NCI-H82 (cell line): ENCODE results near the gene SMC6.

Experiments
- DNase-seq: peaks from one replicate; lab custom pipeline; 2025; lab: John Stamatoyannopoulos, UW

Gene SMC6

GRCh38 chr2:17649026-17649425, 104.6 kb downstream of the SMC6 start:
- no peak for DNase-seq

- DNase-seq, result no peak
These were observed 105.0 kb downstream of the SMC6 start for GRCh38 chr2:17648581-17648980.

- no peak for DNase-seq
These were observed 106.5 kb downstream of the SMC6 start for GRCh38 chr2:17646838-17647701.

- DNase-seq, result peak; percentile 64
These were observed 107.5 kb downstream of the SMC6 start for GRCh38 chr2:17646081-17646554.

GRCh38 chr2:17644997-17645720, 108.5 kb downstream of the SMC6 start:
- DNase-seq, result no peak

GRCh38 chr2:17643031-17643615, 110.5 kb downstream of the SMC6 start:
- no peak for DNase-seq

GRCh38 chr2:17640406-17640805, 113.2 kb downstream of the SMC6 start:
- DNase-seq, result no peak

GRCh38 chr2:17638196-17638743, 115.3 kb downstream of the SMC6 start:
- DNase-seq, result no peak

GRCh38 chr2:17637131-17637906, 116.3 kb downstream of the SMC6 start:
- no peak for DNase-seq

- no peak for DNase-seq
These were observed 117.4 kb downstream of the SMC6 start for GRCh38 chr2:17636257-17636656.

GRCh38 chr2:17634997-17635396, 118.6 kb downstream of the SMC6 start:
- DNase-seq, result no peak

GRCh38 chr2:17630089-17630488, 123.5 kb downstream of the SMC6 start:
- no peak for DNase-seq

- no peak for DNase-seq
These were observed 125.0 kb downstream of the SMC6 start for GRCh38 chr2:17628349-17629261.

- DNase-seq, result no peak
These were observed 126.2 kb downstream of the SMC6 start for GRCh38 chr2:17627434-17627833.

GRCh38 chr2:17626986-17627385, 126.6 kb downstream of the SMC6 start:
- DNase-seq, result no peak

- no peak for DNase-seq
These were observed 128.2 kb downstream of the SMC6 start for GRCh38 chr2:17625446-17625845.

GRCh38 chr2:17621781-17622180, 131.8 kb downstream of the SMC6 start:
- DNase-seq, result no peak

GRCh38 chr2:17620841-17621240, 132.8 kb downstream of the SMC6 start:
- DNase-seq, result no peak

- peak; percentile 26 for DNase-seq
These were observed 133.3 kb downstream of the SMC6 start for GRCh38 chr2:17620280-17620679.

- no peak for DNase-seq
These were observed 135.7 kb downstream of the SMC6 start for GRCh38 chr2:17617955-17618354.

GRCh38 chr2:17617516-17617915, 136.1 kb downstream of the SMC6 start:
- no peak for DNase-seq
